ENCODE results near the gene INHBE. TPM values are rescaled to one million over a fixed set of nuclear protein-coding genes. Genes with fewer than 3 reads are reported as not detected.

INHBE gene
- total RNA-seq, 4 donors from 2014 or later: not detected

- no peak for TF ChIP-seq CTCF (IDR thresholded peaks at IDR 0.05; ENCODE audit: low read depth)
Observed at GRCh38 chr12:57465030-57465746, 10.1 kb downstream of the INHBE start.

GRCh38 chr12:57465747-57466505, 10.8 kb downstream of the INHBE start:
- no peak for TF ChIP-seq CTCF (IDR thresholded peaks at IDR 0.05; ENCODE audit: low read depth)

- TF ChIP-seq CTCF (IDR thresholded peaks at IDR 0.05; ENCODE audit: low read depth): no peak
Observed at GRCh38 chr12:57467212-57467874, 12.2 kb downstream of the INHBE start.

- no peak for TF ChIP-seq CTCF (IDR thresholded peaks at IDR 0.05; ENCODE audit: low read depth)
Observed at GRCh38 chr12:57467915-57468314, 12.8 kb downstream of the INHBE start.

- TF ChIP-seq CTCF (IDR thresholded peaks at IDR 0.05; ENCODE audit: low read depth): no peak
Observed at GRCh38 chr12:57469296-57470164, 14.4 kb downstream of the INHBE start.

GRCh38 chr12:57470286-57470969, 15.3 kb downstream of the INHBE start:
- TF ChIP-seq CTCF (IDR thresholded peaks at IDR 0.05; ENCODE audit: low read depth): no peak

Measured in subcutaneous adipose tissue (tissue), 4 donors.